ENCODE results near the gene OLA1.

Gene OLA1

GRCh38 chr2:174122185-174122584 is 126.1 kb downstream of the OLA1 start:
- in situ Hi-C loops (cut with MboI; ENCODE audit: low sequenced_read_pairs) = no loop called here

GRCh38 chr2:174121612-174122011 is 126.7 kb downstream of the OLA1 start:
- in situ Hi-C loops (cut with MboI; ENCODE audit: low sequenced_read_pairs) = no loop called here

- in situ Hi-C loops (cut with MboI; ENCODE audit: low sequenced_read_pairs) = no loop called here
Observed at GRCh38 chr2:174121175-174121574, 127.2 kb downstream of the OLA1 start.

- in situ Hi-C loops (cut with MboI; ENCODE audit: low sequenced_read_pairs) = no loop called here
Observed at GRCh38 chr2:174120346-174120745, 128.0 kb downstream of the OLA1 start.

- in situ Hi-C loops (cut with MboI; ENCODE audit: low sequenced_read_pairs) = no loop called here
Observed at GRCh38 chr2:174117951-174118930, 130.1 kb downstream of the OLA1 start.

GRCh38 chr2:174112073-174112472 is 136.3 kb downstream of the OLA1 start:
- in situ Hi-C loops (cut with MboI; ENCODE audit: low sequenced_read_pairs) = no loop called here

GRCh38 chr2:174108579-174108978 is 139.8 kb downstream of the OLA1 start:
- in situ Hi-C loops (cut with MboI; ENCODE audit: low sequenced_read_pairs) = no loop called here

- in situ Hi-C loops (cut with MboI; ENCODE audit: low sequenced_read_pairs) = no loop called here
Observed at GRCh38 chr2:174106736-174107135, 141.6 kb downstream of the OLA1 start.

- in situ Hi-C loops (cut with MboI; ENCODE audit: low sequenced_read_pairs) = no loop called here
Observed at GRCh38 chr2:174094542-174094941, 153.8 kb downstream of the OLA1 start.

- in situ Hi-C loops (cut with MboI; ENCODE audit: low sequenced_read_pairs) = no loop called here
Observed at GRCh38 chr2:174090476-174090875, 157.9 kb downstream of the OLA1 start.

- in situ Hi-C loops (cut with MboI; ENCODE audit: low sequenced_read_pairs) = no loop called here
Observed at GRCh38 chr2:174088706-174089460, 159.4 kb downstream of the OLA1 start.

- in situ Hi-C loops (cut with MboI; ENCODE audit: low sequenced_read_pairs) = no loop called here
Observed at GRCh38 chr2:174086708-174087107, 161.6 kb downstream of the OLA1 start.

GRCh38 chr2:174085781-174086180 is 162.6 kb downstream of the OLA1 start:
- in situ Hi-C loops (cut with MboI; ENCODE audit: low sequenced_read_pairs) = no loop called here

GRCh38 chr2:174083843-174084458 is 164.4 kb downstream of the OLA1 start:
- in situ Hi-C loops (cut with MboI; ENCODE audit: low sequenced_read_pairs) = no loop called here

GRCh38 chr2:174080672-174081121 is 167.6 kb downstream of the OLA1 start:
- in situ Hi-C loops (cut with MboI; ENCODE audit: low sequenced_read_pairs) = no loop called here

- in situ Hi-C loops (cut with MboI; ENCODE audit: low sequenced_read_pairs) = no loop called here
Observed at GRCh38 chr2:174078275-174078674, 170.1 kb downstream of the OLA1 start.

- in situ Hi-C loops (cut with MboI; ENCODE audit: low sequenced_read_pairs) = no loop called here
Observed at GRCh38 chr2:174076975-174077374, 171.4 kb downstream of the OLA1 start.

GRCh38 chr2:174076040-174076439 is 172.3 kb downstream of the OLA1 start:
- in situ Hi-C loops (cut with MboI; ENCODE audit: low sequenced_read_pairs) = no loop called here

GRCh38 chr2:174074831-174075230 is 173.5 kb downstream of the OLA1 start:
- in situ Hi-C loops (cut with MboI; ENCODE audit: low sequenced_read_pairs) = no loop called here

GRCh38 chr2:174072857-174073256 is 175.5 kb downstream of the OLA1 start:
- in situ Hi-C loops (cut with MboI; ENCODE audit: low sequenced_read_pairs) = no loop called here

GRCh38 chr2:174072069-174072468 is 176.3 kb downstream of the OLA1 start:
- in situ Hi-C loops (cut with MboI; ENCODE audit: low sequenced_read_pairs) = no loop called here
